Stimulated activated CD4-positive, alpha-beta T cell treated with anti-CD3 and anti-CD28 coated beads, Interleukin-15, amount 100 ng/mL, for 24 hours (primary cell): ENCODE data around the gene NTM.

Experiments used
- DNase-seq: peaks from one replicate; pipeline ENCODE4 v3.0.0-alpha.2; 2020

NTM gene

GRCh38 chr11:131885431-131885830 lies 515.0 kb downstream of the NTM start:
- DNase-seq: no peak

- DNase-seq: no peak
These were observed 515.8 kb downstream of the NTM start for GRCh38 chr11:131886201-131886600.

GRCh38 chr11:131888230-131888855 lies 517.9 kb downstream of the NTM start:
- DNase-seq: no peak

- no peak for DNase-seq
These were observed 518.7 kb downstream of the NTM start for GRCh38 chr11:131889146-131889577.

- no peak for DNase-seq
These were observed 519.6 kb downstream of the NTM start for GRCh38 chr11:131889760-131890581.

GRCh38 chr11:131893103-131893890 lies 522.9 kb downstream of the NTM start:
- no peak for DNase-seq

- DNase-seq: no peak
These were observed 523.6 kb downstream of the NTM start for GRCh38 chr11:131893988-131894387.

GRCh38 chr11:131894615-131895544 lies 524.5 kb downstream of the NTM start:
- no peak for DNase-seq

GRCh38 chr11:131895865-131896264 lies 525.5 kb downstream of the NTM start:
- no peak for DNase-seq

GRCh38 chr11:131896978-131897615 lies 526.7 kb downstream of the NTM start:
- no peak for DNase-seq

- no peak for DNase-seq
These were observed 527.5 kb downstream of the NTM start for GRCh38 chr11:131897956-131898355.

- no peak for DNase-seq
These were observed 528.5 kb downstream of the NTM start for GRCh38 chr11:131898949-131899348.

- no peak for DNase-seq
These were observed 529.6 kb downstream of the NTM start for GRCh38 chr11:131899950-131900580.

- DNase-seq: no peak
These were observed 532.0 kb downstream of the NTM start for GRCh38 chr11:131902421-131902820.

- no peak for DNase-seq
These were observed 532.7 kb downstream of the NTM start for GRCh38 chr11:131903074-131903473.

GRCh38 chr11:131904756-131905155 lies 534.3 kb downstream of the NTM start:
- DNase-seq: no peak

- DNase-seq: no peak
These were observed 536.5 kb downstream of the NTM start for GRCh38 chr11:131906963-131907362.

- DNase-seq: no peak
These were observed 537.0 kb downstream of the NTM start for GRCh38 chr11:131907371-131907770.

- no peak for DNase-seq
These were observed 537.9 kb downstream of the NTM start for GRCh38 chr11:131908316-131908715.

GRCh38 chr11:131909426-131910177 lies 539.2 kb downstream of the NTM start:
- DNase-seq: no peak

- DNase-seq: no peak
These were observed 539.7 kb downstream of the NTM start for GRCh38 chr11:131910178-131910522.
